Activated CD8-positive, alpha-beta memory T cell treated with anti-CD3 and anti-CD28 coated beads, Interleukin-2, amount 50 U/mL, for 48 hours (primary cell): Measurements from ENCODE around the gene RREB1.

ENCODE experiments used
- DNase-seq: peaks from one replicate; pipeline ENCODE4 v3.0.0-alpha.2; 2020

Gene RREB1

GRCh38 chr6:7098993-7099392, 8.8 kb upstream of the RREB1 start:
- no peak for DNase-seq

GRCh38 chr6:7100072-7100752, 7.5 kb upstream of the RREB1 start:
- no peak for DNase-seq

- DNase-seq: no peak
These were observed 7.0 kb upstream of the RREB1 start for GRCh38 chr6:7100753-7101081.

GRCh38 chr6:7101290-7101689, 6.5 kb upstream of the RREB1 start:
- no peak for DNase-seq

GRCh38 chr6:7104752-7105151, 3.0 kb upstream of the RREB1 start:
- no peak for DNase-seq

GRCh38 chr6:7106215-7106751, 1.5 kb upstream of the RREB1 start:
- DNase-seq: no peak

GRCh38 chr6:7106752-7107577, 796 bp upstream of the RREB1 start:
- peak; percentile 83 for DNase-seq

- DNase-seq: peak; percentile 79
These were observed 619 bp downstream of the RREB1 start for GRCh38 chr6:7108196-7108963.

- peak; percentile 73 for DNase-seq
These were observed 1.4 kb downstream of the RREB1 start for GRCh38 chr6:7108964-7109836.

- no peak for DNase-seq
These were observed 2.5 kb downstream of the RREB1 start for GRCh38 chr6:7110092-7110792.

- no peak for DNase-seq
These were observed 3.4 kb downstream of the RREB1 start for GRCh38 chr6:7111095-7111690.

GRCh38 chr6:7112171-7112570, 4.4 kb downstream of the RREB1 start:
- no peak for DNase-seq

- no peak for DNase-seq
These were observed 5.1 kb downstream of the RREB1 start for GRCh38 chr6:7112741-7113313.

- DNase-seq: no peak
These were observed 7.1 kb downstream of the RREB1 start for GRCh38 chr6:7114744-7115458.

- no peak for DNase-seq
These were observed 7.9 kb downstream of the RREB1 start for GRCh38 chr6:7115543-7116231.

GRCh38 chr6:7119272-7119801, 11.6 kb downstream of the RREB1 start:
- no peak for DNase-seq

GRCh38 chr6:7121700-7122241, 14.0 kb downstream of the RREB1 start:
- peak; percentile 12 for DNase-seq

- no peak for DNase-seq
These were observed 14.9 kb downstream of the RREB1 start for GRCh38 chr6:7122684-7123083.

- no peak for DNase-seq
These were observed 16.4 kb downstream of the RREB1 start for GRCh38 chr6:7124114-7124513.
